B cell (primary cell): Measurements from ENCODE around the gene PDZD7. TPM values are rescaled to one million over a fixed set of nuclear protein-coding genes. Genes with fewer than 3 reads are reported as not detected.
A peak's percentile ranks its signal among the peaks of the same experiment; 100 is the strongest.

Source experiments
- ATAC-seq: fragments of 200-7000 bp; cut with Tn5 transposase; one replicate; pipeline ENCODE4 v1.10.0; 2021; ENCODE audit warnings: low read depth, mild to moderate bottlenecking, moderate number of reproducible peaks, moderate library complexity
- CTCF ChIA-PET: fragments of 350-600 bp; sonication (Branson Sonifier 250); formaldehyde crosslinking; loops from one replicate; lab custom pipeline; 2021; ENCODE audit warnings: antibody characterized with exemption, inconsistent platforms; lab: Charles Lee
- POLR2A ChIA-PET: fragments of 350-600 bp; sonication (Branson Sonifier 250); formaldehyde crosslinking; loops from one replicate; lab custom pipeline; 2021; ENCODE audit warnings: antibody characterized with exemption; lab: Charles Lee
- DNase-seq: peaks from one replicate; pipeline ENCODE4 v3.0.0; 2013
- H2AFZ ChIP-seq: 2 replicates; pipeline ENCODE4 v1.6.1; 2012; ENCODE audit warnings: mild to moderate bottlenecking, low read depth, low read length; ENCODE audit not compliant: insufficient read depth, poor library complexity, severe bottlenecking
- H3K27ac ChIP-seq, 2 donors: 1 replicate in 1 of 2; 2 replicates in 1 of 2; pipeline ENCODE4 v1.5.1; 2012 to 2013; ENCODE audit warnings: low read length in 2 of 2, mild to moderate bottlenecking in 2 of 2, moderate library complexity in 1 of 2
- H3K27me3 ChIP-seq, 4 experiments: fragments of 200-600 bp in 1 of 4; sonication (generic) in 1 of 4; replicated peaks in 1 of 4; 1 replicate in 2 of 4; 2 replicates in 2 of 4; pipeline versions ENCODE4 v1.6.1 to v1.7.0; 2013 to 2016; ENCODE audit warnings: low read length in 3 of 4, mild to moderate bottlenecking in 2 of 4, mixed read lengths in 1 of 4, moderate library complexity in 1 of 4; ENCODE audit not compliant: insufficient read depth in 4 of 4, control insufficient read depth in 3 of 4; ENCODE audit errors: control extremely low read depth in 1 of 4
- H3K36me3 ChIP-seq, 2 experiments: replicated peaks in 1 of 2; 1 replicate in 1 of 2; 2 replicates in 1 of 2; pipeline versions ENCODE4 v1.6.1 to v1.7.1; 2013; ENCODE audit warnings: low read length in 1 of 2; ENCODE audit not compliant: insufficient read depth in 2 of 2, control insufficient read depth in 1 of 2; ENCODE audit errors: control extremely low read depth in 1 of 2, extremely low read depth in 1 of 2
- H3K4me1 ChIP-seq, 2 donors: fragments of 200-600 bp in 1 of 2; sonication (generic) in 1 of 2; 1 replicate in 1 of 2; 2 replicates in 1 of 2; pipeline versions ENCODE4 v1.5.1 to v1.6.1; 2013 to 2017; ENCODE audit warnings: low read length in 2 of 2; ENCODE audit not compliant: control insufficient read depth in 2 of 2, insufficient read depth in 2 of 2
- H3K4me2 ChIP-seq: replicated peaks from 2 replicates; pipeline ENCODE3; 2012; ENCODE audit warnings: mild to moderate bottlenecking, low read depth, low read length; ENCODE audit not compliant: poor library complexity, severe bottlenecking
- H3K4me3 ChIP-seq, 5 experiments: fragments of 200-600 bp in 1 of 5; sonication (generic) in 1 of 5; 1 replicate in 3 of 5; 2 replicates in 2 of 5; pipeline versions ENCODE4 v1.5.1 to v1.7.0; 2011 to 2016; ENCODE audit warnings: low read length in 4 of 5, mild to moderate bottlenecking in 4 of 5, low read depth in 2 of 5, control low read depth in 1 of 5, moderate library complexity in 1 of 5; ENCODE audit not compliant: insufficient read depth in 1 of 5; ENCODE audit errors: control extremely low read depth in 1 of 5, extremely low read depth in 1 of 5
- H3K79me2 ChIP-seq: fragments of 200-600 bp; sonication (generic); one replicate; pipeline ENCODE4 v1.6.0; 2016; ENCODE audit warnings: low read length; ENCODE audit not compliant: control insufficient read depth, insufficient read depth
- H3K9ac ChIP-seq: fragments of 200-600 bp; sonication (generic); 2 replicates; pipeline ENCODE4 v1.6.1; 2017; ENCODE audit warnings: mild to moderate bottlenecking, low read length, moderate library complexity
- H3K9me3 ChIP-seq, 3 donors: one replicate each; pipeline versions ENCODE4 v1.6.1 to v1.7.1; 2013; ENCODE audit warnings: low read length in 2 of 3; ENCODE audit not compliant: control insufficient read depth in 2 of 3, insufficient read depth in 1 of 3; ENCODE audit errors: control extremely low read depth in 1 of 3
- H4K20me1 ChIP-seq: 2 replicates; pipeline ENCODE4 v1.6.0; 2012; ENCODE audit warnings: mild to moderate bottlenecking, low read length; ENCODE audit not compliant: insufficient read depth, control insufficient read depth, poor library complexity, severe bottlenecking
- H3K27ac Mint-ChIP-seq: one replicate; pipeline ENCODE4 v1.8.0; 2021; ENCODE audit warnings: mixed read lengths
- H3K27me3 Mint-ChIP-seq: one replicate; pipeline ENCODE4 v1.8.0; 2021; ENCODE audit warnings: mixed read lengths
- H3K4me1 Mint-ChIP-seq: one replicate; pipeline ENCODE4 v1.8.0; 2021; ENCODE audit warnings: mixed read lengths
- H3K4me3 Mint-ChIP-seq: one replicate; pipeline ENCODE4 v1.8.0; 2021; ENCODE audit warnings: mixed read lengths
- H3K9me3 Mint-ChIP-seq: one replicate; pipeline ENCODE4 v1.8.0; 2022; ENCODE audit warnings: mixed read lengths; ENCODE audit not compliant: insufficient read depth
- EZH2 ChIP-seq: IDR thresholded peaks from 2 replicates; pipeline ENCODE4 v1.6.1; 2012; ENCODE audit warnings: borderline replicate concordance, low read depth, mild to moderate bottlenecking, moderate library complexity, low read length; ENCODE audit not compliant: insufficient read depth, poor library complexity, severe bottlenecking
- WGBS: methylation state at CpG from one replicate; pipeline ENCODE4 v1.1.5; 2013; ENCODE audit warnings: missing lambda C conversion rate; ENCODE audit not compliant: insufficient coverage; 5-methylcytosine and 5-hydroxymethylcytosine counted together
- intact Hi-C: fragments of 100-400 bp; cut with micrococcal nuclease; formaldehyde crosslinking; loops from one replicate; pipeline ENCODE4 v1.10.0; 2022
- polyA plus RNA-seq: library from polyadenylated mRNA; depleted of rRNA; stranded (reverse); fragments of >200 nt; gene quantifications from 2 replicates; pipeline ENCODE4 v1.2.3, GENCODE V29; 2012
- total RNA-seq, 2 donors: library from RNA; stranded (reverse); fragments of 120-200 nt in 1 of 2; gene quantifications; 1 replicate in 1 of 2; 2 replicates in 1 of 2; pipeline versions ENCODE4 v1.2.3 to v1.2.4, GENCODE V29; 2013 to 2022
- TF ChIP-seq, protein P1 (sequence below): fragments of 200-600 bp; IDR thresholded peaks from one replicate; pipeline ENCODE4 v1.8.0; 2022; ENCODE audit warnings: antibody characterized with exemption, mild to moderate bottlenecking

The PDZD7 gene
- total and polyA plus RNA-seq, 2 donors (not counting 1 experiment from before 2014, with no cell fraction given) = 0.64 to 0.69 TPM

DNA sequence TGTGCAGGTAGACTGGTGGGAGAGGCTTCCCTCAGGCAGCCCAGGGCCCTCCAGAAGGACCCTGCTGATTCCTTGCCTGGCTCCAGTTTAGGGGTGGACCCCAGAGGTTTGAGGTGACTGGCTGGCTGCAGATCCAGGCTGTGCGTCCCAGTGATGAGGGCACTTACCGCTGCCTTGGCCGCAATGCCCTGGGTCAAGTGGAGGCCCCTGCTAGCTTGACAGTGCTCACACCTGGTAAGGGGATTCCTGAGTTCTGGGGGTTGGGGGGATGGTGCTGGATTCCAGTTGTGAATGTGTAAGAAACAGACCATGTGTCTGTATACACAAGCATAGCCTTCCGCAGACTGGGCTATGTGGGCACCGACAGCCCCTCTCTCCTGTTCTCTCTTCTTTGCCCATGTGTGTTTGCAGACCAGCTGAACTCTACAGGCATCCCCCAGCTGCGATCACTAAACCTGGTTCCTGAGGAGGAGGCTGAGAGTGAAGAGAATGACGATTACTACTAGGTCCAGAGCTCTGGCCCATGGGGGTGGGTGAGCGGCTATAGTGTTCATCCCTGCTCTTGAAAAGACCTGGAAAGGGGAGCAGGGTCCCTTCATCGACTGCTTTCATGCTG is 33.6 kb upstream of the PDZD7 start:
- H3K9me3 Mint-ChIP-seq = no peaks in the 10 kb centered on the region
- DNase-seq (no peak), ATAC-seq (no peak)
- ChIA-PET CTCF (interaction anchor here (1.2 to 16.1 kb wide), 4 partner anchors 11 to 77 kb away, joined by 3 to 306 read pairs (median 132); no protein-coding TSS in a partner anchor), POLR2A (no interaction called here)
- Histone ChIP-seq H3K27ac (no peak overlapping the region), H3K4me3 (no peak overlapping the region), H3K4me2 (no peak overlapping the region), H3K36me3 (no peaks in the 10 kb centered on the region), H2AFZ (no peak overlapping the region), H4K20me1 (peaks cover 5% of the 10 kb centered on the region), H3K4me1 (peaks cover 50 to 59% of the 10 kb centered on the region in 2 donors), H3K9ac (no peak overlapping the region), H3K9me3 (peaks cover 0 to 10% (median 0%) of the 10 kb centered on the region in 3 donors), H3K79me2 (no peaks in the 10 kb centered on the region), H3K27me3 (peaks cover 0 to 52% (median 21%) of the 10 kb centered on the region in 4 experiments)
- H3K4me1 Mint-ChIP-seq = peaks cover 53% of the 10 kb centered on the region
- intact Hi-C loops = loop anchor here (5.0 to 10.0 kb wide), 3 partner anchors 60 to 993 kb away; partner anchors contain the start of gene ARMH3
- H3K4me3 Mint-ChIP-seq = peak overlapping the region; percentile 77
- 96% methylated on average over 7 of the region's 9 CpGs for WGBS
- H3K27me3 Mint-ChIP-seq = peaks cover 25% of the 10 kb centered on the region
- no peak overlapping the region for H3K27ac Mint-ChIP-seq
- TF ChIP-seq, protein P1, sequence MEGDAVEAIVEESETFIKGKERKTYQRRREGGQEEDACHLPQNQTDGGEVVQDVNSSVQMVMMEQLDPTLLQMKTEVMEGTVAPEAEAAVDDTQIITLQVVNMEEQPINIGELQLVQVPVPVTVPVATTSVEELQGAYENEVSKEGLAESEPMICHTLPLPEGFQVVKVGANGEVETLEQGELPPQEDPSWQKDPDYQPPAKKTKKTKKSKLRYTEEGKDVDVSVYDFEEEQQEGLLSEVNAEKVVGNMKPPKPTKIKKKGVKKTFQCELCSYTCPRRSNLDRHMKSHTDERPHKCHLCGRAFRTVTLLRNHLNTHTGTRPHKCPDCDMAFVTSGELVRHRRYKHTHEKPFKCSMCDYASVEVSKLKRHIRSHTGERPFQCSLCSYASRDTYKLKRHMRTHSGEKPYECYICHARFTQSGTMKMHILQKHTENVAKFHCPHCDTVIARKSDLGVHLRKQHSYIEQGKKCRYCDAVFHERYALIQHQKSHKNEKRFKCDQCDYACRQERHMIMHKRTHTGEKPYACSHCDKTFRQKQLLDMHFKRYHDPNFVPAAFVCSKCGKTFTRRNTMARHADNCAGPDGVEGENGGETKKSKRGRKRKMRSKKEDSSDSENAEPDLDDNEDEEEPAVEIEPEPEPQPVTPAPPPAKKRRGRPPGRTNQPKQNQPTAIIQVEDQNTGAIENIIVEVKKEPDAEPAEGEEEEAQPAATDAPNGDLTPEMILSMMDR = no peak
- no peak for TF ChIP-seq EZH2
